Uterus (tissue), 2 donors: ENCODE data around the gene NKD2.

Experiments used
- POLR2A ChIP-seq, 2 donors: fragments of 450-650 bp; IDR thresholded peaks; one replicate each; pipeline ENCODE4 v1.6.1; 2016; ENCODE audit warnings: antibody characterized with exemption in 2 of 2, mild to moderate bottlenecking in 1 of 2, moderate library complexity in 1 of 2
- TF ChIP-seq, protein P1 (sequence below), 4 experiments: fragments of 200-600 bp in 2 of 4; fragments of 450-650 bp in 2 of 4; sonication (generic) in 2 of 4; IDR thresholded peaks; one replicate each; pipeline ENCODE4 v1.5.1; 2016 to 2019; ENCODE audit warnings: antibody characterized with exemption in 4 of 4, mild to moderate bottlenecking in 2 of 4, moderate library complexity in 1 of 4

- no peak for TF ChIP-seq POLR2A (IDR thresholded peaks at IDR 0.05)
- TF ChIP-seq, protein P1, sequence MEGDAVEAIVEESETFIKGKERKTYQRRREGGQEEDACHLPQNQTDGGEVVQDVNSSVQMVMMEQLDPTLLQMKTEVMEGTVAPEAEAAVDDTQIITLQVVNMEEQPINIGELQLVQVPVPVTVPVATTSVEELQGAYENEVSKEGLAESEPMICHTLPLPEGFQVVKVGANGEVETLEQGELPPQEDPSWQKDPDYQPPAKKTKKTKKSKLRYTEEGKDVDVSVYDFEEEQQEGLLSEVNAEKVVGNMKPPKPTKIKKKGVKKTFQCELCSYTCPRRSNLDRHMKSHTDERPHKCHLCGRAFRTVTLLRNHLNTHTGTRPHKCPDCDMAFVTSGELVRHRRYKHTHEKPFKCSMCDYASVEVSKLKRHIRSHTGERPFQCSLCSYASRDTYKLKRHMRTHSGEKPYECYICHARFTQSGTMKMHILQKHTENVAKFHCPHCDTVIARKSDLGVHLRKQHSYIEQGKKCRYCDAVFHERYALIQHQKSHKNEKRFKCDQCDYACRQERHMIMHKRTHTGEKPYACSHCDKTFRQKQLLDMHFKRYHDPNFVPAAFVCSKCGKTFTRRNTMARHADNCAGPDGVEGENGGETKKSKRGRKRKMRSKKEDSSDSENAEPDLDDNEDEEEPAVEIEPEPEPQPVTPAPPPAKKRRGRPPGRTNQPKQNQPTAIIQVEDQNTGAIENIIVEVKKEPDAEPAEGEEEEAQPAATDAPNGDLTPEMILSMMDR (IDR thresholded peaks at IDR 0.05), result no peak
Measured at GRCh38 chr5:1054799-1055775, 46.5 kb downstream of the NKD2 start.
